ENCODE results near the gene GLI2.

GLI2 gene

GRCh38 chr2:120760446-120761135 is 24.9 kb downstream of the GLI2 start:
- DNase-seq, result no peak

- no peak for DNase-seq
Observed at GRCh38 chr2:120761164-120761861, 25.6 kb downstream of the GLI2 start.

- no peak for DNase-seq
Observed at GRCh38 chr2:120761911-120762310, 26.2 kb downstream of the GLI2 start.

DNA sequence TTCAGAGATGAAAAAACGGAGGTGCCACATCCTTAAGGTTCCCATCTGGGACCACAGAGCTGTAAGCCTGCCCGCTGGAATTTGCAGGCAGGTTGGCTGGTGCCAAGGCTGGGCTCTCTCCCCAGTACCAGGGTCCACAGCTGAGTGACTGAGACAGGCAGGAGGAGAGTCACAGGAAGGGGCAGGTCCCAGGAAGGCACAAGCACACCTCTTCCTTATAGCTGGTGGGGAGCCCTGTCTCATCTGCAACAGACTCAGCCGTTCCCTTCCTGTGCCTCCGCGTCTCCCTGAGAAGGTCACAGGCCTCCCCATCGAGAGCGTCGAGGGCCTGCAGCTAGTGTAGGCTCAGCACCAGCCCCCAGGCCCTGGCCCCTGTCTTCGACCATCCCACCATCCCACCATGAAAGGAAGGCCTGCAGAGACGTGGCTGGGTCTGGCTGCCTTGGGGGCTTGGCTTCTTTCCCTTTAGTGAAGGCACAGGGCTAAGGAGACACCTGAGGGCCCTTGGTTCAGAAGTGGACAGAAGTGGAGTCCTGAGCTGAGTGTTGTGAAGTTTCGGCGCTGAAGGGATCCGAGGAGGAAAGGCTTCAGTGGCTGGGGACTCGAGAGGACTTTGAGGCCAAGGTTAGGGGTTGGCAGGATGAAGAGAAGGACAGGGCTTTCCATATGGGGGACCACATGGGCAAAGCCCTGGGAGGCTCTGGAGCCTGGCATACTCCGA is 26.8 kb downstream of the GLI2 start:
- DNase-seq, result no peak

GRCh38 chr2:120763508-120763907 is 27.8 kb downstream of the GLI2 start:
- DNase-seq, result no peak

GRCh38 chr2:120763931-120764330 is 28.3 kb downstream of the GLI2 start:
- no peak for DNase-seq

DNA sequence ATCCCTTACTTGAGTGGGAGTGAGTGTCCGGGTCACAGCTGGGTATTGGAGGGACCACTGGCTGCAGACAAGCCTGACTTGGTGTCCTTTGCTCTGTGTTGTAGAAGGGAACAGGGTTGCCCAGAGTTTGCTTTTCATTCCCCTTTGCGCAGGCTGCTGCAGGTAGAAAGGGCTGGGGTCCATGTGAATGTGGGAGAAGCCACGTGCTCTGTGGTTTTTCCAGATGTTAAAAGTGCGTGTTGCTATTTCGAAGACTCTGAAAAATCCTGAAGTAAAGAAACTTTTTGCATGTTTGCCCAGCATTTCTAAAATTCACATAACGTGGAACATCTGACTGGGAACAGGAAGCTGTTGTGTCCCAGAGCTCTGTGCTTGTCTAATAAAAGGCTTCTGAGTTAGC is 28.8 kb downstream of the GLI2 start:
- no peak for DNase-seq

DNA sequence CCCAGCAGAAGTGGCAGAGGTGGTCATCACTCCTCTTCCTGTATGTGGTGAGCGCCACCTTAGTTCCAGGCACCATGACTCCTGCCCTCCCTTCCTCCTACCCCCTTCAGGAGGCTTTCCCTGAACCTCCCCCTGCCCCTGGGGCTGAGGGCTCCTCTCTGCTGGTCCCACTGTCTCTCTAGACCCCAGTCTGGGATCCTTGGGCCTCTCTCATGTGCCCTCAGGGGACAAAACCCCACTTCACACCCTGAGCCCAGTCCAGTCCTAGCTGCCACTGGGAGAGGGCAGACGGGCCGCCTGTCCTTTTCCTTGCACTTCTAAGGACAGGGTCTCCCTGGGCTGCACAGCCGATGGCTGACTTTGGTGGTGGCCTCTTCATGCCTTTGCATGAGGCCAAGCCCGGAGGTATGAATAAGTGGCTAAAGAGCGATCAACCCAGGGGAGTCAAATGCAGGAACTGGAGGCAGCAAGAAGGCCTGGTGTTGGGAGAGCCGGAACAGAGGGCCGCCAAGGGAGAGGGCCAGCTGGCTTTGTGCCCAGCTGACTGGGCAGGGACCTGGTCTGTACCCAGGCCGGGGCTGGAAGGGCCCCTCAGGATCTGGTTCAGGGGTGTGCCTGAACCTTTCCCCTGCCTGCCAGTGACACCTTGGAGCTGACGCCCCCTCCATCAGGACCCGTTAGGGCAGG is 29.5 kb downstream of the GLI2 start:
- no peak for DNase-seq

DNA sequence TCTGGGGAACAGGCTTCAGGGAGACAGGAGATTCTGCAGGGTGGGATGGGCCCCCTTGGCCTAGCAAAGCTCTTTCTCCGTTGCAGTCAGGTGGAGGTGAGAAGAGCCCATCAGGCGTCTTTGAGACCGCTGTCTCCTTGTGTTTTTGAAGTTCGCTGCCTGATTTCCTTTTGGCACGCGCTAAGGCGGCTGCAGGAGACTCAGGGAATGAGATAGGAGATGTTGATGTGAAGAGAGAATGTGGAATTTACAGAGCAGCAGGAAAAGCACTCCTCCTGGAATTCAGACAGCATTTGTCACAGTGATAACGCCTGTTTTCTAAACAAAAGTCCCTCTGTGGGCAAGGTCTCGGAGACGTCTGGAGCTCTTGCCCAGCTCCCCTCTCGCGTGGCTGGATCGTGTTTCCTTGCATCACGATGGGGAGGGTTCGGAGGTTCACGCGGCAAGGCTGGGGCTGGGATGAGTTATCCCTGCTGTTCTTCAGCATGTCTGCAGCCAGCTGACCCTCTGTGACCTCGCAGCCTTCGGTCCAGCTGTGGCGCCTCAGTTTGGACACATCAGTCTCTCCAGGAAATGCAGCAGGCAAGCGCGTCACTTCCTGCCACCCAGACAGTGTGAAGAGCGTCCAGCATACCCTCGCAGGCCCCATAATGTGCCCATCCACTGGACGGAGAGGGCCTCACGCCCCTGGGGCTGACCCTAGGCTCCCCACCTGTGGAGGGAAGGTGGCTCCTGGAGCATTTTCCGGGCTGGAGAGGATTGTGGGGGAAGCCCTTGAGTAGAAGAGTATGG is 30.2 kb downstream of the GLI2 start:
- no peak for DNase-seq

GRCh38 chr2:120766470-120767351 is 31.0 kb downstream of the GLI2 start:
- DNase-seq, result no peak

DNA sequence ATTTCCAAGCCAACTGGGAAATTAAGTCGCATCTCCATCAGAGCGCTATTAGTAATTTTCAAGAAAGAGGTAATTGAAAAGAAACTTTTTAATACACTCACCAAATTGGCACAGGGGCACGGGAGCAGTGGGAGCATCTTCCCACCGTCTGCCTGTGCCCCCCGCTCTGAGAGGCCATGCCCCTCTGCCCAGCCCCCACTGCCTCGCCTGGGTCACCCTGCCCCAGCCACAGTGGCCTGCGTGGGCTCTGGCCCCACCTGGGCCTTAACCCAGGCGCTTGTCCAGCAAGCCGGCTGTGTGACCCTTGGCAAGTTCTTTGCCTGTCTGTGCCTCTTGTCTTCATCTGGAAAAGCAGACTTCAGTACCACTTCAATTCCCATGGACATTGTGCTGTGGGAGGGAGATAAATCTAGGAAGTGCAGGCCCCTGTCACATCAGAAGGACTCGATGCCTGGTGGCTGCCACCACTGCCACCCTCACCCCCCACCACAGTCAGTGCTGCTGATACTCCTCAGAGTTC is 31.9 kb downstream of the GLI2 start:
- no peak for DNase-seq

DNA sequence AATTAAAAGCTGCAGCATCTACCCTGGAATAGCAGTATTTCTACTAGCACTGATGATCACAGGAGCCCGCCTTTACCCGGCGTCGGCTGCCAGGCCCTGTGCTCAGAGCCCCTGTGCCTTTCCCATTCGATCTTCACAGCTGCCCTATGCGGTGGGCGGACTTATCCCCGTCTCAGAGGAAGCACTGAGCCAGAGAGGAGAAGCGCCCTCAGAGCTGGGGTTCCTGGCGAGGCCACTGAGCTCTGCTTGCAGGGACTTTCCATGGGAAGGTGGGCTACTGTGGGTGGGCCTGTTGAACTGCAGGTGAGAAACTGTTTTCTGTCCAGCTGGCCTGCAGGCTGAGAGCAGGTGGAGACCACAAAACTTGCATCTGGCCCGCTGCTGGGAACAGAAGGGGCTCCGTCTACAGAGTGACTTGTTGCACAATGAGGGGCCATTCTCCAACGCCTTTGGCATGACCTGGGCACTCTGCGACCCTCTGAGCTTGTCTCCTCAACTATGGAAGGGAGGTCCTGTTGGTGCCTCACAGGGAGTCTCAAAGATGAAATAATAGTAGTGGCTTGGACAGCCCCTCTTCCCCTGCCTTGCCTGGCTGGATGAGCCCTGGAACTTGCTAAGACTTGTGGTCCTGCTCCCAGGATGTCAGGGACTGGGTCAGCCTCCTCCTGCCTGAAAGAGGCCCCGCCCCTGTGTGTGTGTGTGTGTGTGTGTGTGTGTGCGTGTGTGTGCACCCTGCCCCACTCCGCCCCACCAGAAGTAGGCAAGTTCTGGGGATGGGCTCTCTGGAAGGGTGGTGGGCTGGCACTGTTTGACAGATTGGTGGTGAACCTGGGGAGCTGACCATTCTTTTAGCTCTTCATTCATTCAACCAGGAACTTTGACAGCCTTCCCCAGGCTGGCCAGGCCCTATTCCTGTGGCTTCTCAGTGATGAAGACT is 32.7 kb downstream of the GLI2 start:
- no peak for DNase-seq

DNA sequence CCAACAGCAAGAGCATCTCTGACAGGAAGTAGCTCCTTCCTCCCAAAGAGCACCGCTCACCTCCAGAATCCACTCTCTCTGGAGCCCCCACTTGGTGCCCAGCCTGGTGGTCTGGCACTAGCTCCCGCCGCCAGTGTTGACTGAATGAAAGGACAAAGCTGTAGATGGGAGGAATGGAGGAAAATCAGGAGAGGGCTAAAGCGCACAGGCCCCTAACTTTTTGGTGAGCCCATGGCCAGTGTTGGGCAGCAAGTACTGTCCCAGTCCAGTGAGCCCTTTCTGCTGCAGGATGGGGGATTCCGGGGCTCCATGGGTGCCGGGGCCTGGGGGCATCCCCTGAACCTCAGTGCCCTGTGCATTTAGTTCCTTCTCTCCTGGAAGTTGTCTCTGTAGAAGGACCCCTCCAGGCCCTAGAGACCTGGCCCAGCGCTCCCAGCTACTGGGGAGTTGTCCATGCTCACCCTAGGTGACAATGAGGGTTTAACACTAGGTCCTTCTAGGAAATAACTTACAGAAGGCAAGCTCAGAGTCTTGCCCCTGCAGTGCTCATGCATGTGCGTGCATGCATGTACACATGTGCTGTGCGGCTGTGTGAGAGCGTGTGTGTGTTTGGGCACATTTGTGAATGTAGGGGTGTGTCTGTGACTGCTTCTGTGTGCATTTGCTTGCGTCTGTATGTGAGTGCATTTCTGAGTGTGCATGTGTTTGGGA is 33.6 kb downstream of the GLI2 start:
- DNase-seq, result no peak

GRCh38 chr2:120769787-120770120 is 34.1 kb downstream of the GLI2 start:
- DNase-seq, result no peak

- no peak for DNase-seq
Observed at GRCh38 chr2:120770176-120770575, 34.5 kb downstream of the GLI2 start.

DNA sequence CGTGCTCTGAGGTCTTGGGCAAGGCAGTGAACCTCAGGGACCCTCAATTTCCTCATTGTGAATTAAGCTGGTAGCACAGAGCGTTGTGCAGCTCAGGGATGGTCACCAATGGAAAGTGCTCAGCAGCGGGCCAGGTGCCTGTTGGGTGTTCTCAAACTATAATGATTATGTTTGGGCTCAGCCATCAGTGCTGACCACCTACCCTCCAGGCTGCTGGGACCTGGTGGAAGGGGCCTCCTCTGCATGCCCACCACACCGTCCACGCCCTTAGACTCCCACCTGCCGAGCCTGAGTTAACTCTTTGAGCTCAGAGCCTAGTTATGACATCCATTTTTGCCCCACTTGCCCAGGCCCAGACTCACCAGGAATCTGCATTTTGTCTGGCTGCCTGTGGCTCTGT is 35.0 kb downstream of the GLI2 start:
- DNase-seq, result no peak

DNA sequence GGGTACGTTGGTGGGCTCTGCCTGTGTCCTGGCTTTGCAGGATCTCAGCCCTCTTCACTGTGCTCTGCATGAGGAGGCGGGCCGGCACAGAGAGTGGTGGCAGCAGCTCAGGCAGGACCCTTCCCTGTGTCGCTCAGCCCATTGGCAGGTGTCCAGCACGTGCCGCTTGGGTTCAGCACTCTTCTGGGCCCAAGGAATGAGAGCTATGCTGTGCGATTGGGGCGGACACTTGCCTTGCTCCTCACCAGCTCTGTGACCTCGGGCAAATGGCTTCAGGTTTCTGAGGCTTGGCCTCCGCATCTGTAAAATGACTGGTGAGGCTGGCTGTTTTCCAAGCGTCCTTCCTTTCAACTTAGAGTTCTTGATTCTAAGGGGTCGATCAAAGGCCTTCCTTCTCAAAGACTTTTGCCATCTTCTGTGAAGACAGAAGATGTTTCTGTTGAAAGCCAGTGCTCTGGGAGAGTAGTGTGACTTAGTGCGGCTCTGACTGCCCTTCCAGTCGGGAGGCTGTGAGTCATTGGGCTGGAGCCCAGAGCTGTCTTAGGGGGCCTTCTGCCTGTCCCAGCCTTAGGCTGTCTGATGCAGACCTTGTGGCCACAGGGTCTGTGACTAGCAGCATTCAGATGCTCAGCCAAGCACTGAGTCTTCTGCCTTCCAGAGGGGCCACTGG is 35.6 kb downstream of the GLI2 start:
- no peak for DNase-seq

DNA sequence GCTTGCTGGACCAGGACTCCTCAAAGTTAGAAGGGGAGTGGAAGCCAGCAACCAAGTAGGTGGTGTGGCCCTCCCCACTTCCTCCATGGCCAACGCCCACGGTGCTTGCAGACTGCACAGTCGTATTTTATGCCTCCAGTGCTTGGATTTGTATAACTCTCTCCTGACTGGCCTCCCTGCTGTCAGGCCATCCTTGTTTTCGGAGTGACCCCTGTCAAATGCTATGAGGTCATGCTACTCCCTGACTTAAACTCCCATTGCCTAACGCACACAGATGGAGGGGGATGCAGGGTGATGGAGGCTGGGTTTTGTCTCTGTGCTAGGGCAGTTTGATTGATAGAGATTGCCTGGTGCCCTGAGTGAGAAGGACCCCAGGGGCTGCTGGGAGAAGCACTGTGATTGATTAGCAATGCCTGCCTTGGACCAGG is 36.1 kb downstream of the GLI2 start:
- no peak for DNase-seq

DNA sequence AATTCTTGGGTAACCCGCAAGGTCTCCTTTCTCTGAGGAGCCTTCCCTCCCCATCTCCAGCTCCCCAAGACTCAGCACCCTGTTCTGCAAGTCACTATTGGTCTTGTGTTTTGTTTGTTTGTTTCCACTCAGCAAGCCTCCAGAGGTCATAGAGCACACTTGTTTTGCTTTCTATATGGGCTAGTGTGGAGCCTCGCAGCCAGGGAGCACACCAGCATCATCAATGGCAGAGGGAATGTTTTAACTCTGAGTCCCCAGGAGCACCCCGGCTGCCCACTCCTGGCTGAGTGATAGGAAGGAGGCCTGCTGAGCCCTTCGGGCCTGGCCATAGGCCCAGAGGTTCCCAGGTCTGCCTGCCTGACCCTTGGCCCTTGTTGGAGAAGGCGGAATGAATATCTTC is 36.6 kb downstream of the GLI2 start:
- no peak for DNase-seq
